Measurements from ENCODE around the gene ATG7. TPM values are rescaled to one million over a fixed set of nuclear protein-coding genes. Genes with fewer than 3 reads are reported as not detected.

Gene ATG7
- total RNA-seq, 1 donor from 2014 or later = 51.7 TPM

DNA sequence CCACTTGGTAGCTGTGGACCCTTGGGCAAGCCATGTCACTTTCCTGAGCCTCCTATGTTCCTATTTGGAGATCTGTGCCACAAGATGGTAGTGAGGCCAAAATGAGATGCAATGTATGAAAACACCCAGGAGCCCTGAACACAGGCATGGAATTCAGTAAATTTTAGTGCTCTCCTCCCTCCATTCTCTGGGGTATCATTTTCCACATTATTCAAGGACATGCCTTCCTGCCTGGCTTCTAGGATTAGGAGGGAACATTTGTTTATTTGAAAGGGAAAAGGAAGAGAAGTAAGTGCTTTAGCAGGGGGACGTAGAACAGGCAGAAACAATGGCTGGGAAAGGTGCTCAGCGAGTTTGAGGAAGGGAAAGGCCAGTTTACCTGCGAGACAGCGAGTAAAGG lies 98.8 kb downstream of the ATG7 start:
- ATAC-seq (ENCODE audit: low read depth) = no peak
- intact Hi-C loops (cut with micrococcal nuclease) = no loop called here
- Mint-ChIP-seq H3K27ac (no peak overlapping the region), H3K27me3 (no peaks in the 10 kb centered on the region), H3K36me3 (ENCODE audit: low read depth) (peaks cover 42% of the 10 kb centered on the region), H3K9me3 (no peaks in the 10 kb centered on the region), H3K4me1 (no peaks in the 10 kb centered on the region), H3K4me3 (no peak overlapping the region)
- ChIA-PET CTCF (interaction anchor here (1.1 kb wide), 1 partner anchor 134 kb away, joined by 3 read pairs; no protein-coding TSS in a partner anchor), POLR2A (no interaction called here)
- TF ChIP-seq, protein P1, sequence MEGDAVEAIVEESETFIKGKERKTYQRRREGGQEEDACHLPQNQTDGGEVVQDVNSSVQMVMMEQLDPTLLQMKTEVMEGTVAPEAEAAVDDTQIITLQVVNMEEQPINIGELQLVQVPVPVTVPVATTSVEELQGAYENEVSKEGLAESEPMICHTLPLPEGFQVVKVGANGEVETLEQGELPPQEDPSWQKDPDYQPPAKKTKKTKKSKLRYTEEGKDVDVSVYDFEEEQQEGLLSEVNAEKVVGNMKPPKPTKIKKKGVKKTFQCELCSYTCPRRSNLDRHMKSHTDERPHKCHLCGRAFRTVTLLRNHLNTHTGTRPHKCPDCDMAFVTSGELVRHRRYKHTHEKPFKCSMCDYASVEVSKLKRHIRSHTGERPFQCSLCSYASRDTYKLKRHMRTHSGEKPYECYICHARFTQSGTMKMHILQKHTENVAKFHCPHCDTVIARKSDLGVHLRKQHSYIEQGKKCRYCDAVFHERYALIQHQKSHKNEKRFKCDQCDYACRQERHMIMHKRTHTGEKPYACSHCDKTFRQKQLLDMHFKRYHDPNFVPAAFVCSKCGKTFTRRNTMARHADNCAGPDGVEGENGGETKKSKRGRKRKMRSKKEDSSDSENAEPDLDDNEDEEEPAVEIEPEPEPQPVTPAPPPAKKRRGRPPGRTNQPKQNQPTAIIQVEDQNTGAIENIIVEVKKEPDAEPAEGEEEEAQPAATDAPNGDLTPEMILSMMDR (IDR thresholded peaks at IDR 0.05) = no peak
- DNase-seq = no peak

DNA sequence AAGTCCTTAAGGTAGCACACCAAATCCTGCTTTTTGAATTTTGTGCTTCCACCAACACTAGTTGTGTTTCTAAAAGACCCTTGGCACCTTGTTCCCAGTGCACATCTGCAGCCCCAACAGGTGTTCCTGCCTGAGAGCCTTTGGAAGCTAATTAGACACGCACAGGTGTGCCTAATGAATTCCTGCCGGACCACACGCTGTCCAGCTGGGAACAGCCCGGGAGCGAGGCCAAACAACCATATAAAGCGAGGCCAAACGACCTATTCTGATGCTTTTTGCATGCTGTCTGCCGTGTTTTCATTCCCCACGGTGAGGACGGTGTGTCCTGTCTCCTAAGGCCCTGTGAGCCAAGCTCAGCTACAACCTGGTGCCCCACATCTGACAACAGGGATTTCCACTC lies 99.5 kb downstream of the ATG7 start:
- intact Hi-C loops (cut with micrococcal nuclease) = no loop called here
- no peaks in the 10 kb centered on the region for H3K4me1 Mint-ChIP-seq
- TF ChIP-seq, protein P1 (IDR thresholded peaks at IDR 0.05) = no peak

GRCh38 chr3:11373235-11373634 lies 101.0 kb downstream of the ATG7 start:
- peaks cover 30% of the 10 kb centered on the region for H3K36me3 Mint-ChIP-seq (ENCODE audit: low read depth)
- ATAC-seq (ENCODE audit: low read depth) (no peak), DNase-seq (no peak)
- ChIA-PET CTCF (no interaction called here), POLR2A (no interaction called here)
- TF ChIP-seq, protein P1 (IDR thresholded peaks at IDR 0.05) = no peak
- no peak overlapping the region for H3K27ac Mint-ChIP-seq
- H3K27me3 Mint-ChIP-seq = no peaks in the 10 kb centered on the region
- no peak overlapping the region for H3K4me3 Mint-ChIP-seq
- intact Hi-C loops (cut with micrococcal nuclease) = no loop called here
- H3K4me1 Mint-ChIP-seq = no peaks in the 10 kb centered on the region
- no peaks in the 10 kb centered on the region for H3K9me3 Mint-ChIP-seq

More for the DNA sequence above, 99.5 kb downstream of the ATG7 start:
- ChIA-PET CTCF (no interaction called here), POLR2A (no interaction called here)
- Mint-ChIP-seq H3K27me3 (no peaks in the 10 kb centered on the region), H3K27ac (no peak overlapping the region), H3K36me3 (ENCODE audit: low read depth) (peaks cover 37% of the 10 kb centered on the region), H3K4me3 (no peak overlapping the region), H3K9me3 (no peaks in the 10 kb centered on the region)
- DNase-seq = no peak
- ATAC-seq (ENCODE audit: low read depth) = no peak

GRCh38 chr3:11373654-11374053 lies 101.5 kb downstream of the ATG7 start:
- no peaks in the 10 kb centered on the region for H3K4me1 Mint-ChIP-seq
- TF ChIP-seq, protein P1 (IDR thresholded peaks at IDR 0.05) = no peak
- no peaks in the 10 kb centered on the region for H3K9me3 Mint-ChIP-seq
- H3K27ac Mint-ChIP-seq = no peak overlapping the region
- no peak for DNase-seq
- peaks cover 30% of the 10 kb centered on the region for H3K36me3 Mint-ChIP-seq (ENCODE audit: low read depth)
- H3K27me3 Mint-ChIP-seq = no peaks in the 10 kb centered on the region
- intact Hi-C loops (cut with micrococcal nuclease) = no loop called here
- H3K4me3 Mint-ChIP-seq = no peak overlapping the region
- no peak for ATAC-seq (ENCODE audit: low read depth)
- ChIA-PET CTCF (no interaction called here), POLR2A (no interaction called here)

GRCh38 chr3:11375333-11376088 lies 103.3 kb downstream of the ATG7 start:
- Mint-ChIP-seq H3K9me3 (no peaks in the 10 kb centered on the region), H3K36me3 (ENCODE audit: low read depth) (peaks cover 22% of the 10 kb centered on the region), H3K27me3 (no peaks in the 10 kb centered on the region), H3K4me3 (no peak overlapping the region), H3K27ac (no peak overlapping the region), H3K4me1 (no peaks in the 10 kb centered on the region)
- intact Hi-C loops (cut with micrococcal nuclease) = loop anchor here (5.0 kb wide), 1 partner anchor 1107 kb away; the partner anchor contains the start of gene TSEN2
- TF ChIP-seq, protein P1 (IDR thresholded peaks at IDR 0.05) = no peak
- CTCF ChIA-PET = interaction anchor here (1.1 to 1.2 kb wide), 2 partner anchors 276 to 429 kb away, joined by 3 to 4 read pairs; no protein-coding TSS in a partner anchor
- POLR2A ChIA-PET = interaction anchor here (0.6 kb wide), 1 partner anchor 118 kb away, joined by 4 read pairs; no protein-coding TSS in a partner anchor
- no peak for DNase-seq
- ATAC-seq (ENCODE audit: low read depth) = no peak

All from activated B cell treated with CpG ODN at 0.5 μM for 24 hours (primary cell).